Gastrocnemius medialis (tissue), 4 donors: ENCODE data around the gene EXOC3L2. TPM values are rescaled to one million over a fixed set of nuclear protein-coding genes. Genes with fewer than 3 reads are reported as not detected.

Experiments
- ATAC-seq, 2 donors: fragments of 150-250 bp; one replicate each; pipeline ENCODE4 v1.9.1; 2016
- DNase-seq, 2 donors: peaks; one replicate each; pipeline ENCODE4 v3.0.0-alpha.2; 2019
- H3K27ac ChIP-seq, 4 donors: fragments of 200-600 bp; sonication (generic); 1 replicate in 1 of 4; 2 replicates in 3 of 4; pipeline ENCODE4 v1.5.1; 2016 to 2018; ENCODE audit warnings: mild to moderate bottlenecking in 2 of 4, moderate library complexity in 1 of 4
- H3K27me3 ChIP-seq, 3 donors: fragments of 200-600 bp; sonication (generic) in 2 of 3; 1 replicate in 1 of 3; 2 replicates in 2 of 3; pipeline versions ENCODE4 v1.5.1 to v1.6.0; 2016 to 2019; ENCODE audit warnings: mild to moderate bottlenecking in 1 of 3, moderate library complexity in 1 of 3
- H3K36me3 ChIP-seq, 2 donors: fragments of 200-600 bp; sonication (generic) in 1 of 2; one replicate each; pipeline ENCODE4 v1.5.1; 2017 to 2018
- H3K4me1 ChIP-seq, 2 donors: fragments of 200-600 bp; sonication (generic) in 1 of 2; one replicate each; pipeline ENCODE4 v1.5.1; 2016 to 2017; ENCODE audit warnings: mild to moderate bottlenecking in 2 of 2
- H3K4me3 ChIP-seq, 4 donors: fragments of 200-600 bp; sonication (generic) in 3 of 4; 1 replicate in 1 of 4; 2 replicates in 3 of 4; pipeline ENCODE4 v1.5.1; 2016 to 2019; ENCODE audit warnings: mild to moderate bottlenecking in 2 of 4
- H3K9me3 ChIP-seq, 3 donors: fragments of 200-600 bp; sonication (generic) in 2 of 3; 1 replicate in 1 of 3; 2 replicates in 2 of 3; pipeline ENCODE4 v1.5.1; 2016 to 2019
- CTCF ChIP-seq, 5 experiments: fragments of 450-650 bp in 3 of 5; fragments of 200-600 bp in 2 of 5; sonication (generic) in 2 of 5; IDR thresholded peaks in 4 of 5; conservative IDR thresholded peaks in 1 of 5; 1 replicate in 4 of 5; 2 replicates in 1 of 5; pipeline ENCODE4 v1.5.1; 2016 to 2019; ENCODE audit warnings: antibody characterized with exemption in 5 of 5, mild to moderate bottlenecking in 3 of 5, moderate library complexity in 3 of 5
- POLR2A ChIP-seq, 2 donors: fragments of 450-650 bp; IDR thresholded peaks; one replicate each; pipeline ENCODE4 v1.6.1; 2017; ENCODE audit warnings: antibody characterized with exemption in 2 of 2, mild to moderate bottlenecking in 2 of 2, moderate library complexity in 2 of 2
- in situ Hi-C, 4 donors: fragments of 200-750 bp; cut with MboI; loops; one replicate each; pipeline versions ENCODE4 v1.15.0 to v1.8.0; 2017; ENCODE audit warnings: low sequenced_read_pairs in 4 of 4
- intact Hi-C: fragments of 100-400 bp; cut with DNase I; formaldehyde crosslinking; loops from one replicate; pipeline ENCODE4 v1.15.1; 2023; ENCODE audit warnings: low total_unique reads
- total RNA-seq, 4 donors: library from RNA; depleted of rRNA; stranded (reverse); fragments of >200 nt; gene quantifications; one replicate each; pipeline versions ENCODE4 v1.1.0 to v1.2.3, GENCODE V29; 2016

EXOC3L2 gene
- total RNA-seq, 4 donors from 2014 or later, result 0.46 to 0.55 TPM; not detected in 2

GRCh38 chr19:45175515-45176345, 69.5 kb downstream of the EXOC3L2 start:
- in situ Hi-C loops, result no loop called here
- TF ChIP-seq CTCF (IDR thresholded peaks at IDR 0.05 in 4 of 5, conservative IDR thresholded peaks at IDR 0.05 in 1 of 5), result no peak
- TF ChIP-seq POLR2A (IDR thresholded peaks at IDR 0.05), result no peak

GRCh38 chr19:45173816-45174215, 71.4 kb downstream of the EXOC3L2 start:
- H3K27me3 ChIP-seq, result no peaks in the 10 kb centered on the region
- peaks cover 5 to 9% of the 10 kb centered on the region in 2 donors for H3K4me1 ChIP-seq
- DNase-seq (no peak), ATAC-seq (no peak)
- no peak overlapping the region for H3K4me3 ChIP-seq
- in situ Hi-C loops (no loop called here), intact Hi-C loops (no loop called here)
- no peaks in the 10 kb centered on the region for H3K9me3 ChIP-seq
- no peaks in the 10 kb centered on the region for H3K36me3 ChIP-seq
- H3K27ac ChIP-seq, result no peak overlapping the region
- TF ChIP-seq CTCF (IDR thresholded peaks at IDR 0.05 in 4 of 5, conservative IDR thresholded peaks at IDR 0.05 in 1 of 5) (no peak), POLR2A (IDR thresholded peaks at IDR 0.05) (no peak)

More at GRCh38 chr19:45175515-45176345, 69.5 kb downstream of the EXOC3L2 start:
- intact Hi-C loops, result loop anchor here (2.0 to 5.0 kb wide), 2 partner anchors 153 to 322 kb away; partner anchors contain the start of genes PPM1N and RTN2
- H3K4me1 ChIP-seq, result peaks cover 15 to 18% of the 10 kb centered on the region in 2 donors
- peaks cover 0 to 5% of the 10 kb centered on the region in 2 donors for H3K36me3 ChIP-seq
- ATAC-seq, result no peak
- H3K27ac ChIP-seq, result no peak overlapping the region
- H3K4me3 ChIP-seq, result no peak overlapping the region
- no peaks in the 10 kb centered on the region for H3K27me3 ChIP-seq
- H3K9me3 ChIP-seq, result no peaks in the 10 kb centered on the region
- no peak for DNase-seq

GRCh38 chr19:45172611-45173208, 72.5 kb downstream of the EXOC3L2 start:
- Histone ChIP-seq H3K27me3 (no peaks in the 10 kb centered on the region), H3K27ac (no peak overlapping the region), H3K36me3 (no peaks in the 10 kb centered on the region), H3K9me3 (no peaks in the 10 kb centered on the region), H3K4me1 (peaks cover 5 to 9% of the 10 kb centered on the region in 2 donors), H3K4me3 (no peak overlapping the region)
- no peak for ATAC-seq
- DNase-seq, result no peak
- no peak for TF ChIP-seq CTCF (IDR thresholded peaks at IDR 0.05 in 4 of 5, conservative IDR thresholded peaks at IDR 0.05 in 1 of 5)
- intact Hi-C loops, result no loop called here
- in situ Hi-C loops, result no loop called here

- Histone ChIP-seq H3K27ac (no peak overlapping the region), H3K4me1 (peaks cover under 1 to 3% of the 10 kb centered on the region in 2 donors), H3K9me3 (no peaks in the 10 kb centered on the region), H3K4me3 (no peak overlapping the region), H3K36me3 (no peaks in the 10 kb centered on the region), H3K27me3 (no peaks in the 10 kb centered on the region)
- intact Hi-C loops (no loop called here), in situ Hi-C loops (no loop called here)
- ATAC-seq (no peak), DNase-seq (no peak)
- TF ChIP-seq POLR2A (IDR thresholded peaks at IDR 0.05), result no peak
- TF ChIP-seq CTCF (IDR thresholded peaks at IDR 0.05 in 4 of 5, conservative IDR thresholded peaks at IDR 0.05 in 1 of 5), result no peak
Measured at GRCh38 chr19:45172173-45172572, 73.0 kb downstream of the EXOC3L2 start.
